LNCaP clone FGC (cell line): ENCODE measurements around the gene SNCB.

Experiments used
- DNase-seq: peaks from one replicate; pipeline ENCODE4 v3.0.0-alpha.2; 2011; ENCODE audit warnings: low read depth
- H3K4me3 ChIP-seq: 2 replicates; pipeline ENCODE4 v1.5.1; 2011; ENCODE audit warnings: mild to moderate bottlenecking, low read depth, low read length, control low read depth
- CTCF ChIP-seq: IDR thresholded peaks from 2 replicates; pipeline ENCODE4 v1.5.1; 2012; ENCODE audit warnings: mild to moderate bottlenecking; ENCODE audit not compliant: control insufficient read depth, insufficient read depth; ENCODE audit errors: extremely low read depth

The SNCB gene

GRCh38 chr5:176621661-176622079, 8.7 kb downstream of the SNCB start:
- H3K4me3 ChIP-seq, result no peak overlapping the region
- no peak for DNase-seq
- TF ChIP-seq CTCF, result no peak

- DNase-seq, result no peak
- TF ChIP-seq CTCF, result no peak
- no peak overlapping the region for H3K4me3 ChIP-seq
These were observed 9.9 kb downstream of the SNCB start for GRCh38 chr5:176620333-176620981.

- no peak for DNase-seq
- no peak overlapping the region for H3K4me3 ChIP-seq
These were observed 10.6 kb downstream of the SNCB start for GRCh38 chr5:176619569-176620332.

GRCh38 chr5:176619203-176619568, 11.1 kb downstream of the SNCB start:
- DNase-seq, result no peak
- H3K4me3 ChIP-seq, result no peak overlapping the region
- no peak for TF ChIP-seq CTCF

More at GRCh38 chr5:176619569-176620332, 10.6 kb downstream of the SNCB start:
- TF ChIP-seq CTCF, result no peak

- TF ChIP-seq CTCF, result no peak
These were observed 11.6 kb downstream of the SNCB start for GRCh38 chr5:176618783-176619182.

GRCh38 chr5:176616511-176616910, 13.8 kb downstream of the SNCB start:
- no peak for TF ChIP-seq CTCF
- H3K4me3 ChIP-seq, result no peak overlapping the region
- no peak for DNase-seq

More at GRCh38 chr5:176618783-176619182, 11.6 kb downstream of the SNCB start:
- H3K4me3 ChIP-seq, result no peak overlapping the region
- DNase-seq, result no peak
